Peyer's patch (tissue), 4 donors: ENCODE results near the gene WWTR1.

ENCODE experiments used
- POLR2A ChIP-seq, 2 donors: fragments of 450-650 bp; IDR thresholded peaks; one replicate each; pipeline ENCODE4 v1.5.1; 2017; ENCODE audit warnings: antibody characterized with exemption in 2 of 2, mild to moderate bottlenecking in 2 of 2, moderate library complexity in 2 of 2
- TF ChIP-seq, protein P1 (sequence below), 6 experiments: fragments of 450-650 bp in 4 of 6; fragments of 200-600 bp in 2 of 6; sonication (generic) in 1 of 6; IDR thresholded peaks; one replicate each; pipeline ENCODE4 v1.5.1; 2017 to 2019; ENCODE audit warnings: antibody characterized with exemption in 6 of 6, mild to moderate bottlenecking in 3 of 6, moderate library complexity in 1 of 6

DNA sequence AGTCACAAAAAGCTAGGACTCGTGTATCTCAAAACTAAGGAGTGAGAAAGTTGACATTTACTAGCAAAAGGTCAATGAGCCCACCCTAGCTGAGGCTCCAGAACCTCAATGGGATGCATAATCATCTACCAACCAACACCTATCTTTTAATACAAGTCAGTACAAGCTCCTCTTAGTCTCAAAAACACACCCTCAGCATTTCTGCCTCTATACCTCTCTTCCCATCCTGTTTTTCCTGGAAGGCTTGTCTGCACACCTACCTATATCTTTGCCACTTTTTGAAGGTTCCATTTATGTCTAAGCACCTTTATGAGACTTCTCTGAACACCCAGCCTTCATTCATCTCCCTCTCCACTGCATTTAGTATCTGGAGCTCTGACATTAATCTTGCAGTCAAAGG lies 10.0 kb downstream of the WWTR1 start:
- TF ChIP-seq, protein P1, sequence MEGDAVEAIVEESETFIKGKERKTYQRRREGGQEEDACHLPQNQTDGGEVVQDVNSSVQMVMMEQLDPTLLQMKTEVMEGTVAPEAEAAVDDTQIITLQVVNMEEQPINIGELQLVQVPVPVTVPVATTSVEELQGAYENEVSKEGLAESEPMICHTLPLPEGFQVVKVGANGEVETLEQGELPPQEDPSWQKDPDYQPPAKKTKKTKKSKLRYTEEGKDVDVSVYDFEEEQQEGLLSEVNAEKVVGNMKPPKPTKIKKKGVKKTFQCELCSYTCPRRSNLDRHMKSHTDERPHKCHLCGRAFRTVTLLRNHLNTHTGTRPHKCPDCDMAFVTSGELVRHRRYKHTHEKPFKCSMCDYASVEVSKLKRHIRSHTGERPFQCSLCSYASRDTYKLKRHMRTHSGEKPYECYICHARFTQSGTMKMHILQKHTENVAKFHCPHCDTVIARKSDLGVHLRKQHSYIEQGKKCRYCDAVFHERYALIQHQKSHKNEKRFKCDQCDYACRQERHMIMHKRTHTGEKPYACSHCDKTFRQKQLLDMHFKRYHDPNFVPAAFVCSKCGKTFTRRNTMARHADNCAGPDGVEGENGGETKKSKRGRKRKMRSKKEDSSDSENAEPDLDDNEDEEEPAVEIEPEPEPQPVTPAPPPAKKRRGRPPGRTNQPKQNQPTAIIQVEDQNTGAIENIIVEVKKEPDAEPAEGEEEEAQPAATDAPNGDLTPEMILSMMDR (IDR thresholded peaks at IDR 0.05), result no peak
- no peak for TF ChIP-seq POLR2A (IDR thresholded peaks at IDR 0.05)
